LNCAP (cell line): ENCODE measurements around the gene BTBD17.

Experiments used
- CTCF ChIP-seq: fragments of 450-650 bp; IDR thresholded peaks from 2 replicates; pipeline ENCODE4 v1.5.1; 2017; ENCODE audit warnings: mild to moderate bottlenecking

BTBD17 gene

DNA sequence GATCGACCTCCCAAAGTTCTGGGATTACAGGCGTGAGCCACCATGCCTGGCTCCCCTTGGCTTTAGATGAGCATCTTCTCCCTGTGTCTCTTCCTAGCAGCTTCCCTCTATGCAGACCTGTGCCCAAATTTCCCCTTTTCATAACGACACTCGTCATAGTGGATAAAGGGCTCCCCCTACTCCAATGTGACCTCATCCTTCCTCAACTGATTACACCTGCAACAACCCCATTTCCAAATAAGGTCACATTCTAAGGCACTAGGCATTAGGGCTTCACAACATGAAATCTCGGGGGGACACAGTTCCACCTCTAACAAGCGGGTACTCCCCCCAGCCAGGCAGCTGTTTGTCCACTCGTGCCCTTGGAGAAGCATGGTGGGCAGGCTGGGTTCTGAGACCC lies 25.4 kb downstream of the BTBD17 start:
- no peak for TF ChIP-seq CTCF

DNA sequence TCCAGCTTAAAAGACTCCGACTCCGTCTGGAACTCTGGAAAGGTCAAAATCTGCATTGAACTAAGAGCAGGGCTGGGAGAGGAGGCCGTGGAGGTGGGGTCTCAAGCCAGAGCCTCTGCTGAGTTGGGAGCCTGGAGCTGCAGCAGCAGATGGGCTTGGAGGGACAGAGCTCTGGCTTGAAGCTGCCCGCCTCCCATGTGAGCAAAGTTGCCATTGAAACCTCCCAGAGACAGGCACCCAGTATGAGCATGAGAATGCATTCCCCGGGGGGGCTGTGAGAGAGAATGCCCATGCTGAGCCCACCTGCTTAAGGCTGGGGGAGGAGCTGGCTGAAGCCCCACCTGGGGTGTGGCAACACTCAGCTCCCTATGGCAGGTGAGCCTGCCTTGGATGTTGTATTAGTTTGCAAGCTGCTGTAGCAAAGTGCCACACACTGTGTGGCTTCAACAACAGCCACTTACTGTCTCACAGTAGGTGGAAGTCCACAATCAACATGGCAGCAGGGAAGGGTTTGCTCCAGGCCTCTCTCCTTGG lies 26.1 kb downstream of the BTBD17 start:
- no peak for TF ChIP-seq CTCF

DNA sequence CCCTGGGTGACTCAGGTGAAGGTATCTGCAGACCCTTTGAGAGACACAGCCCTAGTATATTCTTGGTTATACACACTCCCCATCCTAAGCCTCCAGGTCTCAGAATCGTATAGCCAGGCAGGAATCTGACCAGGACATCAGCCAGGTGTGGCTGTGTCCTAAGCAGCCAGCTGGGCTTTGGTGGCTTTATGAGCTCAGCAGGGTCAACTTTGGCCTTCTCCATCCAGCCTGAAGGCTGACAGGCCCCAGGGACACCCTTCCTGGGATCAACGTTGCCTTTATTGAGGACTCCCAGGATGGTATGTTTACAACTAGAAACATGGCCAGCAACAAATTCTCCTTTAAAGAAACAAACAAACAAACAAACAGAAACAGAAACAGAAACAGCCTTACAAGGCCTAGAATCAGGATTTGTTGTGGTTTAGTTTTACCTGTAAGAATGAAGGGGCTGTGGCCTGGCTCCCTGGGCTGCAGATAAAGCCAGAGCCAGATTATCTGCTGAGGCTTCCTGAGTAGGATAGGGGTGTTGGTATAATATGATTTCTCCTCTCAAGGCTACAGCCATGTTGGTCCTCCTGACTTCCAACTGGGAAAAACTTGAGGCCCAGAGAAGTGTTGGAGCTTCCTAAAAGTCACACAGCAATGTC lies 27.2 kb downstream of the BTBD17 start:
- no peak for TF ChIP-seq CTCF

DNA sequence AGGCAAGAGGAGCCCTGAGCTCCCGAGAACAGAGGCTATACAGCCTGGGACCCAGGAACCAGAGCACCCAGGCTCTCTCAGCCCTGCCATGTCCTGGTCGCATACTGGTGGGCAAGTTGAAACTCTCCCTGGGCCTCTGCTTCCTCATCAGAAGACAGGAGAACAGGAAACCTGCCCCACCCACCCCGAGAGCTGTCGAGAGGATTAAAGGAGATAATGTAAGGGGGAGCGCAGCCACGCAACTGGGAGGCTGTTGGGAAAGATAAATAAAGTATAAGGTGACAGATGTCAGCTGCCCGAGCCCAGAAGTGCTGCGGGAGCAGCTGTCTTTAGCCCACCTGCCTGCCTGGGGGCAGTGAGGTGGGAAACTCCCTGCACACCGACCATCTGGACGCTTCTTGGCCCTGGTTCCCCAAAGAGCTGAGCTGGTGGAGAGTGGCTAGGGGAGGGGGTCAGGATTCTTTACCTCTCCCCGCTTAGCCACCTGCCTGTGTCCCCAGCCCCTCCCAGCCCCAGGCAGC lies 28.8 kb downstream of the BTBD17 start:
- no peak for TF ChIP-seq CTCF

GRCh38 chr17:74332017-74332650 lies 29.5 kb downstream of the BTBD17 start:
- TF ChIP-seq CTCF, result no peak

DNA sequence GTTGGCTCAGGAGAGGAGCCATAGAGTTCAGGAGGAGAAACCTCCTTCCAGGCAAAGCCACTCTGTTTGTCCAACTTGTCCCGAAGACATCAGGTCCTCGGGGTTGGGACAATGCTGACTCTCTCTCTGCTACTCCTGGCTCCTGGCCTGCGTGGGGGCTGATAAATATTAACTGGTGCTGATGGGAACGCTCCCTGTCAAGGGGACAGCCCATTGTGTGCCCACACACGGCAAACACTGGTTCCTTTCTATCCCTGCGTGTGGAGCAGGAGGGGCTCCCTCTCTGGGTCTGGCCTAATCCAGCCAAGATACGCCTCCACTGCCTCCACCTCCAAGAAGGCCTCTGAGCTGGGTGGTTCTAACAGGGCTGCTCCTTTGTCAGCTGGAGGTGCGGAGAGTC lies 31.2 kb downstream of the BTBD17 start:
- TF ChIP-seq CTCF, result no peak

DNA sequence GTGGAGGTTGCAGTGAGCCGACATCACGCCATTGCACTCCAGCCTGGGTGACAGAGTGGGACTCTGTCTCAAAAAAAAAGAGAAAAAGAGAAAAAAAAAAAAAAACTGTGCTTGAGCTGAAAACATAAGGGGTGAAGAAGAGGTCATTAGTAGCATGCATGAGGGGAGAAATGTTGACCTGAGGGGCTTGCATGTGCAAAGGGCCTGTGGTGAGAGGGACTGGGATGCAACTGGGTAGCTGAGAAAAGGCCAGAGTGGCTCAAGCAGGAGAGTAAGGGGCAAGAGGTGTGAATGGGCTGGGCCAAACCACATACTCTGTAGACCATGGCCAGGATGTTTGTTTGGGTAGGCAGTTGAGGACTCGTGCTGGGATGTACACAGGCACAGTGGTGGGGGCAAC lies 32.3 kb downstream of the BTBD17 start:
- TF ChIP-seq CTCF, result no peak
